Cerebellar cortex (tissue), 1 donor: ENCODE data around the gene SPATA16.
"Not testable (repeated sequence)": the region's sequence is repeated elsewhere in the genome, so short reads cannot be mapped to it uniquely, and the experiment has no call there.

ENCODE experiments used
- DNase-seq: peaks from one replicate; pipeline ENCODE4 v3.0.0-alpha.2; 2015; ENCODE audit warnings: low spot score

SPATA16 gene, protein sequence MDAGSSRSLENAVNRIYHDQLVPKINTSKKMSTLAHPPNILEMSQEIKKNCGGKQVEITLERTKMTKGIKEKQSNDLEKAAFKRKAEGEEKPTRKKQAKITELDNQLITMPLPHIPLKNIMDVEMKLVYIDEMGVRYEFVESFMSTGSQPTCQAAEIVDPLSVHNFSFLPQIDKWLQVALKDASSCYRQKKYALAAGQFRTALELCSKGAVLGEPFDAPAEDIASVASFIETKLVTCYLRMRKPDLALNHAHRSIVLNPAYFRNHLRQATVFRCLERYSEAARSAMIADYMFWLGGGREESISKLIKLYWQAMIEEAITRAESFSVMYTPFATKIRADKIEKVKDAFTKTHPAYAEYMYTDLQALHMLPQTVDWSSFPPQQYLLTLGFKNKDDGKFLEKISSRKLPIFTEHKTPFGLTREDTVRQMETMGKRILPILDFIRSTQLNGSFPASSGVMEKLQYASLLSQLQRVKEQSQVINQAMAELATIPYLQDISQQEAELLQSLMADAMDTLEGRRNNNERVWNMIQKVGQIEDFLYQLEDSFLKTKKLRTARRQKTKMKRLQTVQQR

GRCh38 chr3:173140986-173141385, at the start of gene SPATA16:
Gene SPATA16 (minus strand): TSS chr3:173141235. CDS start chr3:173117731, 23,504 bp downstream.
- no peak for DNase-seq

- DNase-seq = not testable (repeated sequence)
Measured at GRCh38 chr3:173183022-173183421, 42.0 kb upstream of the SPATA16 start.

GRCh38 chr3:173173652-173174051, 32.6 kb upstream of the SPATA16 start:
- no peak for DNase-seq

DNA sequence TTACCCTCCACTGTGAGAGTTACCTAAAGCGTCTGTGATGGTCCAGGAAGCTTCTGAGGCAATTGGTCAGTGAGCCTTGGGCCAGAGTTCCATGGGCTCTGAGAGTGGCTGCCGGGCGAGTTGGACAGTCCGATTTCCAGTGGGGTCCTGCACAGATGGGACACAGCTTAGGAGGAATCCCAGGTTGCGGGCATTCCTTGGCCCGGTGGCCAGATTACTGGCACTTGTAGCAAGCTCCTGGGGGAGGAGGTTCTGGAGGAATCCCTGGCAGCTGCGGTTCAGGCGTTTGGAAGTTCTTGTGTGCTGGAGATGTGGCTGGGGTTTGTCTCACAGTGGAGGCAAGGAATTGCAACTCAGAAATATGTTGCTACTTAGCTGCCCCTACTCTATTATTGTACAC, 18.1 kb upstream of the SPATA16 start:
- DNase-seq = not testable (repeated sequence)

- DNase-seq = not testable (repeated sequence)
Measured at GRCh38 chr3:173156533-173156932, 15.5 kb upstream of the SPATA16 start.

GRCh38 chr3:173153631-173154030, 12.6 kb upstream of the SPATA16 start:
- no peak for DNase-seq

GRCh38 chr3:173139420-173139819, 1.6 kb downstream of the SPATA16 start:
- no peak for DNase-seq

DNA sequence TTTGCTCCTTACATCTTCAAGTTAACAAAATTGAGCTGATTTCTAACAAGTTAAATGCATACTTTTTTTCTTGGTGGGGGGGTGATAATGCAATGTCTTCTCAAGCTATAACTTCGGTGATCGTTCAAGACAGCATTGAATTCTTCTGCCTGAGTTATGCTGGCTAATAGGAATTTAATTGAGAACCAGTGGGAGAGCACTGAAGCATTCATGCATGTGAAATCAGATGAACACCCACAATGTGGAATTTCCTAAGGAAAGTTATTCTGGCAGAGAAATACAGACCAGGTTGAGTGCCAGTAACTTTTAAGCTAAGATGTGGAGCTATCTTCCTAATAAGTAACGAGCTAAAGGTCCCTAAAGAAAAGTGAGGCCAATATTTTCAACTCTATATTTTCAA, 3.0 kb downstream of the SPATA16 start:
- DNase-seq = no peak

- DNase-seq = no peak
Measured at GRCh38 chr3:173135059-173135458, 6.0 kb downstream of the SPATA16 start.

DNA sequence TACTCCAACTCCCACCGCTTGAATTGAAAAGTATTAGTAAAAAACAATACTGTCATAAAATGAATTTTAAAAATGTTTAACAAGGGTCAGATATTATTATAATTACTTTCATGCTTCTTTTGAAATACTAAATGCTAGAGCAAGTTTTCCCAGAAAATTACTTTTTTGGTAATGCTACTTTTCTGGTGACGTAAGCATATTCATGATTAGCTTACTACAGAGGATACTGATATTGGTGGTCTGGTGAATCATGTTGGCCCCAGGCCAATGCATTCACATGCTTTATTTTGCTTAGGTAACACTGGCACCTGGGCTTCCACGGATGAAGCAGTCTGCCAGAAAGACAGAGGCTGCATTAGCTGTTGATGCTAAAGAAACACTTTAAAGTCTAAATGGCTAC, 12.4 kb downstream of the SPATA16 start:
- DNase-seq = no peak

DNA sequence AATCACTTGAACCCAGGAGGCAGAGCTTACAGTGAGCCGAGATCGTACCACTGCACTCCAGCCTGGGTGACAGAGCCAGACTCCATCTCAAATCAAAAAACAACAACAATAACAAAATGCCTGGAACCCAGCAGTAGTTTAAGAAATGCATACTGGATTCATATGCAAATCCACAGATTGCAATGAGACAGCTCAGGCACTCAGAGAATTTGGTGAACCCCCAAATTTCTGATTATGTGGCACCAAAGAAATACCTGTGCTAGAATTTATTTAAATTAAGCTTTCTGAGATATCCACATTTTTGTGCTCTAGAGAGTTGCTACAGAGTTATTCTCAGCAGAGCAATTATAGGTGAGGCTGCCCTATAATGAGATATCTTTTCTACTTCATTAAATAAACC, 29.7 kb downstream of the SPATA16 start:
- DNase-seq = no peak

DNA sequence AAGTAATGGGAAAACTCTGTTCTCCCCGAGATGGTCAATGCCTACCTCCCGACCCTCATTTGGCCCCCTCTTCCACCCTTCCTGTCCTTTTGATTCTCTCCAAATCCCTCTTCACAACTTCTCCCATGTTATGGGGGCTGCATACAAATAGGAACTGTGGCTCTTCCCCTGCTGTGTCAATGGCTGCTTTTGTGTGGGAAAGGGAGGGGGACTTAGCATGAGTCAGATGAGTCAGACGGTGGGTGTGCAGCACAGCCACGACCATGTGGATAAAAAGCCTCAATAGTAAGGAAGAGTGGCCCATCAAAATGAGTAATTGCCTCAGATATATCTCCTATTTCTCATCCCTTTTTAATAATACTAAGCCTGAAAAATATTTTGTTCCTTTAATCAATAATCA, 31.9 kb downstream of the SPATA16 start:
- no peak for DNase-seq

DNA sequence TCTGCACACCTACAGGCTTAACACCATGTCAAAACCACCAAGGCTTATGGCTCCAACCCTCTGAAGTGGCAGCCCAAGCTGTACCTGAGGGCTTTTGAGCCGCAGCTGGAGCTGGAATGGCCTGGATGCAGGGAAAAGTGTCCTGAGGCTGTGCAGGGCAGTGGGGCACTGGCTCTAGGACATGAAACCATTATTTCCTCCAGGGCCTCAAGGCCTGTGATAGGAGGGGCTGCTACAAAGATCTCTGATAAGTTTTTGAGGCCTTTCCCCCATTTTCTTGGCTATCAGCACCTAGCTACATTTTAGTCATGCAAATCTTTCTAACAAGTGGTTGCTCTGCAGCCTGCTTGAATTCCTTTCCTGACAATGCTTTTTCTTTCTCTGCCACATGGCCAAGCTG, 37.6 kb downstream of the SPATA16 start:
- DNase-seq = no peak

DNA sequence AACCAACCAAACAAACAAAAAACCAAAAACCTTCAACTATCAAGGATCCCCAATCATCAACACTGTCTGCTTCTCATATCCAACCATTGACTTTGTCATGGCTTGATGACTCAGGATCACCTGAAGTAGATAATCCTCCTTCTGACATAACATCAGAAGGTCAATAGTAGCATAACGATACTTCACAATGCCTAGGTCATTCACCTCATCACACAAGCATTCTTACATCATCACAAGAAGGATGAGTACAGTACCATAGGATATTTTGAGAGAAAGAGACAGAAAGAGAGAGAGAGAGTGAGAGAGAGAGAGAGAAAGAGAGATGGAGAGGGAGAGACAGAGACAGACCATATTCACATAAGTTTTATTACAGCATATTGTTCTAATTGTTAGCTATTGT, 42.1 kb downstream of the SPATA16 start:
- no peak for DNase-seq

GRCh38 chr3:173096994-173097785, 43.8 kb downstream of the SPATA16 start:
- no peak for DNase-seq

DNA sequence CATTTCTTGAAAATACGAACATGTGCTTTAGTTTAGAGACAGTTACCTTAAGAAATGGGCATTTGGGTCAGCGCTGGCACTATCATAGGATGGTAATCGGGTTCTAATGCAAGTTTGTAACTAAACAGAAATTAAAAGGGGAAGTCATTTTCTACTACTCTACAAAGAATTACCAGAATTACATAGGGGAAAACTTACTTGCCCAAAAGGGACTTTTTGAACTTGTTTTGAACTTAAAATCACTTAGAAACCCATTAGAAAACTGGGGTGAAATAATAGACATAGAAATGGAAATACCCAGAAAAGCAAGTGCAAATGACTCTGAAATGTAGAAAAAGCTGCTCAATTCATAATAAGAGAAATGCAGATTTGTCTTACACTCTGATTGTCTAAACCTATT, 44.9 kb downstream of the SPATA16 start:
- no peak for DNase-seq

GRCh38 chr3:173092038-173092437, 49.0 kb downstream of the SPATA16 start:
- DNase-seq = no peak

GRCh38 chr3:173090492-173090891, 50.5 kb downstream of the SPATA16 start:
- no peak for DNase-seq

GRCh38 chr3:173089283-173089682, 51.8 kb downstream of the SPATA16 start:
- DNase-seq = no peak

DNA sequence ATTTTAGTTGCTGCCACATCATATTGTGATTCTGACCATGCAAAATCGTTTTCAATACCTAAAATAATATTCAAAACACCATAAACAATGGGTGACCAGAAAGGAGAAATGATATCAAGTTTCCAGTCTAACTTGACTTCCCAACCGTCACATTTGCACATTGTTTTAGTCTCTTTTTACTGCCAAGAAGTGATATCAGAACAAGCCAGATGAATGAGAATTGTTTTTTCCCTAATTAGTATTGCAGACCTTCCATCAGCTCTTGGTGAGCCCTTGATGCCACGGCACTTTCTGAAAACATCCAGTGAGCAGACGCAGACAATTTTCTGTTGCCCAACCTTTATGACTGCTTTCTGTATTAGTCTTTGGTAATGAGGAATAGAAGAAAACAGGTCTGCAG, 62.5 kb downstream of the SPATA16 start:
- no peak for DNase-seq

- DNase-seq = no peak
Measured at GRCh38 chr3:173066044-173067004, 74.7 kb downstream of the SPATA16 start.

GRCh38 chr3:173065543-173065981, 75.5 kb downstream of the SPATA16 start:
- DNase-seq = no peak
